ENCODE measurements around the gene SSC4D.
"Not testable (repeated sequence)": the region's sequence is repeated elsewhere in the genome, so short reads cannot be mapped to it uniquely, and the experiment has no call there.

DNA sequence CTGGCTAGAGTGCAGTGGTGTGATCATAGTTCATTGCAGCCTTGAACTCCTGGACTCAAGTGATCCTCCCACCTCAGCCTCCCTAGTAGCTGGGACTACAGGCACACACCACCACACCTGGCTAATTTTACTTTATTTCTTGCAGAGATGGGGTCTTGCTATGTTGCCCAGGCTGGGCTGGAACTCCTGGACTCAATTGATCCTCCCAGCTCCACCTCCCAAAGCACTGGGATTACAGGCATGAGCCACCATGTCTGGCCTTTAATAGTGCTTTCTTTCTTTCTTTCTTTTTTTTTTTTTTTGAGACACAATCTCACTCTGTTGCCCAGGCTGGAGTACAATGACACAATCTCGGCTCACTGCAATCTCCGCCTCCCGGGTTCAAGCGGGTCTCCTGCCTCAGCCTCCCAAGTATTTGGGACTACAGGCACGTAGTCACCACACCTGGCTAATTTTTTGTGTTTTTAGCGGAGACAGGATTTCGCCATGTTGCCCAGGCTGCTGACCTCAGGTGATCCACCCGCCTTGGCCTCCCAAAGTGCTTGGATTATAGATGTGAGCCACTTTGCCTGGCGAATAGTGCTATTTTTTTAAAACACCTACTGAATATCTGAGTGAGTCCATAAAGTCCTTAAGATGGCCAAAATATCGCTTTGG lies 8.3 kb upstream of the SSC4D start:
- not testable (repeated sequence) for TF ChIP-seq CTCF, POLR2AphosphoS5, EP300 (IDR thresholded peaks at IDR 0.05)
